Glomerular endothelial cell (primary cell): ENCODE data around the gene TPBG. TPM values are rescaled to one million over a fixed set of nuclear protein-coding genes. Genes with fewer than 3 reads are reported as not detected.
"Not testable (repeated sequence)": the region's sequence is repeated elsewhere in the genome, so short reads cannot be mapped to it uniquely, and the experiment has no call there.

Experiments
- DNase-seq: peaks from one replicate; pipeline ENCODE4 v3.0.0-alpha.2; 2011; ENCODE audit warnings: low read depth, low spot score; ENCODE audit errors: extremely low read depth
- total RNA-seq: library from RNA; depleted of rRNA; stranded (reverse); fragments of >200 nt; gene quantifications from 2 replicates; pipeline ENCODE4 v1.2.3, GENCODE V29; 2015

TPBG gene
- total RNA-seq, 1 donor from 2014 or later: 27.5 TPM

DNA sequence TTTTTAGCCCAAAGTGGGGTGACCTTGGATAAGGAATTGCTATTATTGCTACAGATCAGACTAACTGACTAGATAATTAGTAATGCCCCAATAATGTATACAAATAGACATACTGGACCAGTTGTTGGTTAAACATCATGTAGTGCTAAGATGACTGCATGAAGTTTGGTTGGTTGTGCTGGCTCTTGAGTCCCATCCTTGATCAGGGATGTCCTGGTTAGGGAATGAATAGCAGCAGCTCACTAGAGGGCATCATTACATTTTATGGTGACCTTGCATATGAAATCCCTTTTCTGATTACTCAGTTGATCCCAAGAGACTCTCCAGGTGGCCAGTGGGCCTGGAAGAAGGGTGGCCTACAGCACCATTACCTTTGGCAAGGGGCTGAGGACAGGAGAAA is 10.9 kb downstream of the TPBG start:
- no peak for DNase-seq

DNA sequence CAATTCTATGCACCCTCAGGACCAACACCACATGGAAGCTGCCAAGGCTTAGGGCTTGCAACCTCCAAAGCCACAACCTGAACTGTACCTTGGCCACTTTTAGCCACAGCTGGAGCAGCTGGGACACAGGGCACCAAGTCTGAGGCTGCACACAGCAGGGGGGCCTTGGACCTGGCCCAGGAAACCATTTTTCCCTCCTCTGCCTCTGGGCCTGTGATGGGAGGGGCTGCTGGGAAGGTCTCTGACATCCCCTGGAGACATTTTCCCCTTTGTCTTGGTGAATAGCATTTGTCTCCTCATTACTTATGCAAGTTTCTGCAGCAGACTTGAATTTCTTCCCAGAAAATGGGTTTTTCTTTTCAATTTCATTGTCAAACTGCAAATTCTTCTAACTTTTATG is 13.0 kb downstream of the TPBG start:
- no peak for DNase-seq

DNA sequence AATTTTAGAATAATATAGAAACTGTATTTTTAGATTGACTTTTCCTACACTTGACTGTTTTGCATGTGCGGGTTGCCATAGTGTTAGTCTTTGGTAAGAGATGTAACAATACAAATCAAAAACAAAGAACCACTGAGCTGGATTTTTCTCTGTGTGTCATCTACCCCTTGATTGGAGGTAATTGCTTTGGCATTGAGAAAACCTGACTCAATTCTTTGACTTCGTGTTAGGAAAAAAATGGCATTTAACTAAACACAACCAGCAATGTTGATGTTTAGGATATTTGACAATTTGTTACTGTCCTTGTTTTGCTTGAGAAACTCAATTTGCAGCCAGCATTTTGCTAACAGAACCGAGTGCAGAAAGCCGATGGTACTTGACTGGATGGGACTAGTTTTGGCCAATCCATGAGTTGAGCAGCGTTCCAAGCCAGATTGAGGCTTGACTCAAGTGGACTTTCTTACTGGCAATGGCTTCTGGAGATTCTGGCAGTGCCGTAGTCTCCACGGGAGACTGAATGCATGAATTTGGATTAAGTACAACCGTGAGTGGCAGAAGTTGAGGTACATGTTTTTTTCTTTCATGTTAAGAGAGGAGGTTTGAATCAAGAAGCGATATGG is 17.1 kb downstream of the TPBG start:
- no peak for DNase-seq

DNA sequence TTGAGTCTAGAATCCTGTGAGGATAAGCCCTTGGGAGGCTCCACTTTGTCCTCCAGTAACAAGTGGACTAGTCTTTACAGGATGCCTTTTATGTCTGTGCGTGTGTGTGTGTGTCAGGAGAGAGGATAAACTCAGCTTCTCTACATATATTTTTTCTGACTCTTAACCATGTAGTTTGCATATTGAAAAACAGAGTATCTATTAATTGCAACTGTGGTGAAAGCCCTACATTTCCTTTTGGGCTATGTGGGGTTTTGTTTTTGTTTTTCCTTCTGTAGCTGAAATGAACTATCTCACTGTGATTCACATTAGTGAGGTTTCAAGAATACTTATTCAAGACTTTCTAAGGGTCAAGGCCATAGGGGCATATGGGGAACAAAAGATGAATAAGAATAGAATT is 17.7 kb downstream of the TPBG start:
- no peak for DNase-seq

DNA sequence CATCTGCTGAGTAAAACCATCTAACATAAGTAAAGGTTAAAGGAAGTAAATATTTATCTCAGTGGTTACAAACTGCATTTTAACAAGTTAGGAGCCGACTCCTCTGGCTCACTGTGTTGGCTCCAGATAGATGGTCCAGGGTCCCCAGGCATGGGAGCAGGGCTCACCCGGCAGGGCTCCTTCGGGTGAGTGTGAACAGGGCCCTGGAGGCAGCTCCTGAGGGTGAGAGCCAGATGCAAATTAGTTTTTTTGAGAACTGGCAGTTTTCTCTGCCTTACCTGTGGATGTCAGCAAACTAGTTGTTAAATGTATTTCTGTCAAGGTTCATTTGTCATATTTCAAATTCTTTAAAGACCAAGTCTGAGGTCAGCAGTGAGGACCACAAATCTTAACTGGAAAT is 21.5 kb downstream of the TPBG start:
- no peak for DNase-seq

DNA sequence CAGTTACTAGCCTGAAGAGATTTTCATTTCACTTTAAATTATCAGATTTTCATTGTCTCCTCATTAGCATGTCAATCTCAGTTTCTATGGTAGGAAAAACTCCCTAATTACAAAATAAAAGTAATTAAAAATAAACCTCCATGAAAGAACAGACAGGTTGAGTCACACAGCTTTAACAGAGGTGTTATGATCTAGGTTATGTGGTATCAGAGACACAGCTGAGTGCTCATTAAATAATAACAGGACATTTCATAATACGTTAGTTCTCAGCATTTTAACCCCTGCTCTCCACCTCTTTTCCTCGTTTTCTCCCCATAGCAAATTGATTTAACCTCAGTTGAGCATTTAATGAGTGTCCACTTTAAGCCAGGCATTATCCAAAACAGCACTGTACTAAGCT is 21.9 kb downstream of the TPBG start:
- no peak for DNase-seq

DNA sequence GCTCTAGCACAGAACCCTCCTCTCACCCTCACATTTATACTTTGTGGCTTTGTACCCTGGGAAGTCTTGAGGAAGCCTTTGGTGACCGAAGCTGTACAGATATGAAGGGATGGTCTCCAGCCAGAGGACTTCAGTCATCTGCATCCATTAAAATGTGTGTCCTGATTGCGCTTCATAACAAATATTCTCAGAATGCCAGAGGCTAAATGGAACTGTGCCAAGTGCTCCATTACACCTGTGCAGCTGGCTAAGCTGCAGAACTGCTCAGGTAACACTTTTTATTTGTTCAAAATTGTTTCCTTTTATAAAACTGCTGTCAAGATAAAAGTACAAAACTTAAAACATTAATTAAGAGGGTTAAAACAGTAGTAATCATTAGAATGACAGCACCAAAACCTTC is 22.3 kb downstream of the TPBG start:
- no peak for DNase-seq

DNA sequence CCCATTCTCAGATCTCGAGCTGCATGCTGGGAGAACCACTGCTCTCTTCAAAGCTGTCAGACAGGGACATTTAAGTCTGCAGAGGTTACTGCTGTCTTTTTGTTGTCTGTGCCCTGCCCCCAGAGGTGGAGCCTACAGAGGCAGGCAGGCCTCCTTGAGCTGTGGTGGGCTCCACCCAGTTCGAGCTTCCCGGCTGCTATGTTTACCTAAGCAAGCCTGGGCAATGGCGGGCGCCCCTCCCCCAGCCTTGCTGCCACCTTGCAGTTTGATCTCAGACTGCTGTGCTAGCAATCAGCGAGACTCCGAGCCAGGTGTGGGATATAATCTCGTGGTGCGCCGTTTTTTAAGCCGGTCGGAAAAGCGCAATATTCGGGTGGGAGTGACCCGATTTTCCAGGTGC is 31.2 kb downstream of the TPBG start:
- DNase-seq: not testable (repeated sequence)

DNA sequence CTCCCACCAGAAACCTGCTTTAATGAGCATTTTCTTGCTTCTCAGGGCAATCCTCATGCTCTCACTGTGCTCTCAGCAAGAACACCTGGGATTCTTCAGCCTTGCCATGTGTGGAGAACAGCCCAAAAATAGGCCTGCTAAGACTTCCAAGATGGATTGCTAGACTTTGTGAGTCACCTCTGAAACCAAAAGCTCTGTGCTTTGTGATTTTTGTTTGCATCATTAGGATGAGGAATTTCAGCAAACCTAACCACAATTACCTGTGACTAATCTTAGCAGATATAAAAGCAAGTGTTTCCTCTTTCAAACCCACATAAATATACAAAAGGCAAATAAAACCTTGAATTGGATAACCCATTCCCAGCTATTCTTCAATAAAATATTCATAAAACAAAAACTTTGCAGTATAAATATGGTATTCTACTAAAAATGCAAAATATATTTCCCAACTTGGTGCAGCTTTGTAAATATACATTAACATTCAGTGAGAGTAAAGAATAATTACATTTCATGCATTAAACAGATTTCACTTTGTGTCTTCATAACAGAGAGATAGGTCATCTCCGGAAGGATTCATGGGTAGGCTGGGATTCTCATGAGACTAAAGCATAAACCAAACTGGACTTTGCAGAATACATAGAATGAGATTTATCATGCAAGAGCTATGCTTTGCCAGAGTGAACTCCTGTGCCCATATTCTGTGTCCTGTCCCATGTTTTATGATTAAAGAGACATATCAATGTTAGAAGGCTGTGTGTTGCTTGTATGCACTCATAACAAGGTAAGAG is 33.5 kb downstream of the TPBG start:
- no peak for DNase-seq

DNA sequence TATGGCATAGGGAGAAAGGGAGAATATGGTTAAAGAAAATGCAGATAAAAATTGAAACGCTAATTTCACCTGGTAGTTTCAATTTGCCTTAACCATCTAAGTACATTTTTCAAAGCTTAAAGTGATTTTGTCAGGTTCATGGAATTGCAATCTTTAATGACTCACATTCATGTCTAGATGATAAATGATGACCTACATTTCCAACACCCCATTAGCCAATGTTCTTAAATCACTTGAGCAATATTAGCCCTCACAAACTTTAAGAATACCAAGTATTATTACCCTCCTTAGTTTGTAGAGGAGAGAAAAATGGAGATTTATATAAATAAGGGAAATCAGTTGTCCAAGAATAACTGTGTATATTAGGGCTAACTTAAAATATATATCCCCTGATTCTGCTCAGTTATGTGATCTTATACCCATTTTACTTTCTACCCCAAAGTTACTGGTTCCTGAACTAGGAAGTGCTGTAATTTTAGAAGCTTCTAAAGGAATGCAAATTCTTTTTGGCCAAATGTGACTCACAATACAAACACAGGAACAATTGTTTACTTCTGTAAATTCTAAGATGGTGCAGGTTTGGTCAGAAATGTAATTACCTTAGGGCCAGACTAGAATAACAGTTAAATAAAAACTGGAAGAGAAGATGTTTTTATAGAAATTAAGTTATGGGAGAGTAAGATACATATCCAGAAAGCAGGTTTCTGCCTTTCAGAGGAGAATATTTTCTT is 34.5 kb downstream of the TPBG start:
- no peak for DNase-seq

DNA sequence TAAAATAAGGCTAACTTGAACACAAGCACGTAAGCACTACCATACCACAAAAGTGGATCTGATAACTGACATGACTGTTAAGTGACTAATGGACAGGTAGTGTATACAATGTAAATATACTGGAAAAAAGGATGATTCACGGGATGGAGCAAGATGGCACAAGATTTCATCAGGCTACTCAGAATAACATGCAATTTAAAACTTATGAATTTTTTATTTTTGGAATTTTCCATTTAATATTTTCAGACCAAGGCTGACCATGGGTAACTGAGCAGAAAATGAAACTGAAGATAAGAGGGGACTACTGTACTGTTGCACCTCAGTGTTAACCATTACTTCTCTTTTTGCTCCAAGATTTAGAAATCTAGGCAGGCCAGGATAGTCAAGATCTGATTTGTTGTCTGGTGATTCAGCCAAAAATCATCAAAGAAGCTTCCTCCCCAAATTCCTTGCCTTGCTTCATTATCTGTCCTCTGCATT is 45.4 kb downstream of the TPBG start:
- no peak for DNase-seq

DNA sequence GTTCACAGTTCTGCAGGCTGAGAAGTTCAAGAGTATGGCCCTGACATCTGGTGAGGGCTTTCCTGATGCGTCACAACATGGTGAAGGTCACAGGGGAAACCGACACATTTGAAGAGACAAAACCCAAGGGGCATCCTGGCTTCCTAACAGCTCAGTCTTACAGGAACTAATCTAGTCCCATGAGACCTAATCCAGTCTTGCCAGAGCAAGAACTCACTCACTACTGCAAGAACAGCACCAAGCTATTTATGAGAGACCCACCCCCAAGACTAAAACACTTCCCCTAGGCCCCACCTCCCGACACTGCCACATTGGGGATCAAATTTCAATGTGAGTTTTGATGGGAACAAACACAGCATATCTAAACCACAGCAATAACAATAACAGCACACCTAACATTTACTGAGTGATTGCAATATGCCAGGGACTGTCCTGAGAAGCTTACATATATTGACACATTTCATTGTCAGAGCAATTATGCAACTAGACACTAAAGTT is 46.6 kb downstream of the TPBG start:
- no peak for DNase-seq

DNA sequence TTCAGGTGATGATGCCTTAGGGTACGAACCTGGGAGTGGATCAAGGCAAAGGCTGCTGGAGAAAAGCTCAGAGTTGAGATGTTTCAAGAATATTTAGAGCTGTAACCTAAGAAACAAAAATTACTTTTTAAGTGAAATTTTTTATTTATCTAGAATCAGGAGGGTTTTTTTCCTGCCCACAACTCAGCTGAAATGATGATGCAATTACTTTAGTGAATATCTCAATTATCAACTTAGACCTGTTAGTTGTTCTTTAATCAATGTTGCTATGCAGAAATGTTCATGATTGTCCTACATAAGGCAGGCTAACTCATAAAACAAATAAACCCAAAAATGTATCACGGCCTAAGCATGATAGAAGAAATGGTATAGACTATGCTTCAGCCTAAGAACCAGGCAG is 50.3 kb downstream of the TPBG start:
- no peak for DNase-seq

DNA sequence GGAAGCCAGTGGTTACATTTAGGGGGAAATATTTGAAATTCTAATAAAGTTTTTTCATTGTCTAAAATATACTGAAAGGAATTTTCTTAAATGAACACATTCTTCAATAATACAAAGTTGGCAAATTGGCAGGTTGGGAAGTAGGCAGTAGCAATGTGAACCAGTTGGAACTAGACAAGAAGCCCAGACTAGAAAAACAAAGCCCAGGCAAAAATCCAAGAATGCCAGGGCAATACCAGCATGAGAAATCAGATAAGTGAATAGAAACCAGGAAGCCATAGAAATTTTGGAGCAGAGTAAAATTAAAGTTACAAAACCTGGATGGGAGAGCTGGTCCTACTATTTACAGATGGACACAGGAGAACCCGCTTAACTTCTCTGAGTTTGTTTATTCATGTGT is 52.2 kb downstream of the TPBG start:
- no peak for DNase-seq

DNA sequence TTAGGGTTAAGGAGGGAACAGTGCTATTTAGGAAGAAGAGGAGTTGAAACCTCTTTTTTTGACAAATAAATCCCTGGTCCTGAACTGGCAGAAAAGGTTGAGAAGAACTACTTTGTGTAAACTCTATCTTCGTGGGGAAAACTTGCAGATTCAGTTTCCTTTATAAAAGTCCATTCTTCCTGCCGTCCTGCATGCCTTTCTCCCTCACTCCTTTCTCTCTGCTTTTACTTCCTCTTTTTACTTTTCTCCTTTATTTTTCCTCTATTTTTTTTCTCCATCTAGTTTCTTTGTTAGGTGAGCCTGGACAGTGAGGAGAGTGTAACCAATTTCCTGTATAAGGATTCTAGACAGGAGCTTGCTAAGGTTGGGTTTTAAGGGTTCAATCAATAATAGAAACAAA is 52.7 kb downstream of the TPBG start:
- no peak for DNase-seq

Other genes starting within 250 kb of the TPBG start
- 18.0 and 23.2 TPM in 2 replicates for gene IBTK, start 116.1 kb upstream of the TPBG start, total RNA-seq